BJ (cell line): ENCODE results near the gene MPPED2. TPM values are rescaled to one million over a fixed set of nuclear protein-coding genes. Genes with fewer than 3 reads are reported as not detected.

Source experiments
- CTCF ChIA-PET: fragments of 350-600 bp; formaldehyde crosslinking; extraction: SDS; loops from one replicate; lab custom pipeline; 2021; ENCODE audit warnings: antibody characterized with exemption, inconsistent platforms; lab: Yijun Ruan, JAX
- POLR2A ChIA-PET: fragments of 300-600 bp; sonication (Branson Sonifier 250); formaldehyde crosslinking; extraction: SDS; loops from one replicate; lab custom pipeline; 2021; ENCODE audit warnings: antibody characterized with exemption; lab: Charles Lee
- DNase-seq: peaks from one replicate; pipeline ENCODE4 v3.0.0-alpha.2; 2011; ENCODE audit warnings: low read depth
- H3K27me3 ChIP-seq: 2 replicates; pipeline ENCODE4 v1.6.0; 2011; ENCODE audit warnings: low read length; ENCODE audit not compliant: control insufficient read depth, insufficient read depth
- H3K36me3 ChIP-seq: 2 replicates; pipeline ENCODE4 v1.5.1; 2011; ENCODE audit warnings: low read length; ENCODE audit not compliant: control insufficient read depth, insufficient read depth
- H3K4me3 ChIP-seq: 2 replicates; pipeline ENCODE4 v1.5.1; 2011; ENCODE audit warnings: low read depth, mild to moderate bottlenecking, control low read depth, low read length
- polyA plus RNA-seq: library from polyadenylated mRNA; depleted of rRNA; stranded (reverse); fragments of >200 nt; gene quantifications from 2 replicates; pipeline ENCODE4 v1.2.3, GENCODE V29; 2011
- TF ChIP-seq, protein P1 (sequence below): IDR thresholded peaks from 2 replicates; pipeline ENCODE4 v1.5.1; 2011; ENCODE audit warnings: low read depth, mild to moderate bottlenecking, control low read depth, inconsistent platforms, low read length, moderate library complexity; ENCODE audit not compliant: insufficient read depth

The MPPED2 gene
- polyA plus RNA-seq, 1 experiment = not detected

DNA sequence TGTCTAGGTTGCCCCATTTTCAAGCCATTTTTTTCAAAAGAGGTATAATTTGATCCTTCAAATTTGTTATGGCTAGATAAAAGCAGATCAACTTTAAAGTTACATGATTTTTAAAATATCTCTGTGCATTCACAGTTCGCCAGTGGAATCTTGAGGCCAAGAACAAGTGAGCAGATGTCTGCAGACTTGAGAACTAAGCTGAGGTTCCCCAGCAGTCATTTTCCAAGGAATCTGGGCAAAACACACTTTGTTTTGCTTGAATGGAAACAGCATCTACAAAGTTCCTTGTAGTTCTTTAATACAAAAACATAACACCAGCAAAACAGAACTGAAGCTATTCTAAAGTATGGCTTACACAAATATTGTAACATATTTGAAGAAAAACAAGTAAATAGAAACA, 7.7 kb downstream of the MPPED2 start:
- TF ChIP-seq, protein P1, sequence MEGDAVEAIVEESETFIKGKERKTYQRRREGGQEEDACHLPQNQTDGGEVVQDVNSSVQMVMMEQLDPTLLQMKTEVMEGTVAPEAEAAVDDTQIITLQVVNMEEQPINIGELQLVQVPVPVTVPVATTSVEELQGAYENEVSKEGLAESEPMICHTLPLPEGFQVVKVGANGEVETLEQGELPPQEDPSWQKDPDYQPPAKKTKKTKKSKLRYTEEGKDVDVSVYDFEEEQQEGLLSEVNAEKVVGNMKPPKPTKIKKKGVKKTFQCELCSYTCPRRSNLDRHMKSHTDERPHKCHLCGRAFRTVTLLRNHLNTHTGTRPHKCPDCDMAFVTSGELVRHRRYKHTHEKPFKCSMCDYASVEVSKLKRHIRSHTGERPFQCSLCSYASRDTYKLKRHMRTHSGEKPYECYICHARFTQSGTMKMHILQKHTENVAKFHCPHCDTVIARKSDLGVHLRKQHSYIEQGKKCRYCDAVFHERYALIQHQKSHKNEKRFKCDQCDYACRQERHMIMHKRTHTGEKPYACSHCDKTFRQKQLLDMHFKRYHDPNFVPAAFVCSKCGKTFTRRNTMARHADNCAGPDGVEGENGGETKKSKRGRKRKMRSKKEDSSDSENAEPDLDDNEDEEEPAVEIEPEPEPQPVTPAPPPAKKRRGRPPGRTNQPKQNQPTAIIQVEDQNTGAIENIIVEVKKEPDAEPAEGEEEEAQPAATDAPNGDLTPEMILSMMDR = no peak
- Histone ChIP-seq H3K27me3 (peaks cover 2% of the 10 kb centered on the region; the same call in 1 of the 2 replicates), H3K4me3 (no peak overlapping the region), H3K36me3 (no peaks in the 10 kb centered on the region)
- no peak for DNase-seq
- ChIA-PET CTCF (interaction anchor here (0.8 kb wide), 1 partner anchor 279 kb away, joined by 3 read pairs; no protein-coding TSS in a partner anchor), POLR2A (no interaction called here)

DNA sequence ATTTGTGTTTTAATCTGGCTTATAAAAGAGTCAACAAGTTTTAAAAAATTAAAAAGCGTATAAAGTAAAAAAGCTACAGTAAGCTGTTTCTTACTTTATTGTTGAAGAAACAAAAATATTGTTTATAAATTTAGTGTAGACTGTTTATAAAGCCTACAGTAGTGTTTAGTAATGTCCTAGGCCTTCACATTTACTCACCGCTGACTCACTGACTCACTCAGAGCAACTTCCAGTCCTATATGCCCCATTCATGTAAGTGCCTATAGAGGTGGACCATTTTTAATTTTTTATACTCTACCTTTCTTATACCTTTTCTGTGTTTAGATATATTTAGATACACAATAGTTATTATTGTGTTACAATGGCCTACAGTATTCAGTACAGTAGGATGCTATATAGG, 12.2 kb downstream of the MPPED2 start:
- no peak for DNase-seq
- Histone ChIP-seq H3K4me3 (no peak overlapping the region), H3K36me3 (no peaks in the 10 kb centered on the region), H3K27me3 (no peaks in the 10 kb centered on the region)
- ChIA-PET POLR2A (no interaction called here), CTCF (no interaction called here)
- TF ChIP-seq, protein P1 = no peak

DNA sequence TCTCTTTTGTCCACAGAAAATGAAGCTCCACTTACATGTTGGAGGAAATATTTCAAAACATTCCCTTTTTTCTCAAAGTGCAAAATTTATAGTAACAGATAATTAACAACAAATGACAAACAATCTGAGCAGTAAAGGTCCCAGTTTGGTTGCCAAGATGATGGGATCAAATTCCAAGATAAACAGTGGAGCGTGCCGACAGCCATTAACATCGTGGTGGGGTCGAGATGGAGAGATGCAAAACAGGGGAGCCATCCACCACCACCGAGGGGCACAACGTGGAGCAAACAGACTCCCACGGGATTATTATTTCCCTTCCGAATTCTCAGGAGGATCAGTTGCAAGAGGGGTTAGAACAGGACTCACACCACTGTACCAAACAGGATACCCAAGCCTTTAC, 17.2 kb downstream of the MPPED2 start:
- no peaks in the 10 kb centered on the region for H3K36me3 ChIP-seq
- DNase-seq = no peak
- TF ChIP-seq, protein P1 = no peak
- no peak overlapping the region for H3K4me3 ChIP-seq
- ChIA-PET CTCF (no interaction called here), POLR2A (no interaction called here)
- no peaks in the 10 kb centered on the region for H3K27me3 ChIP-seq

DNA sequence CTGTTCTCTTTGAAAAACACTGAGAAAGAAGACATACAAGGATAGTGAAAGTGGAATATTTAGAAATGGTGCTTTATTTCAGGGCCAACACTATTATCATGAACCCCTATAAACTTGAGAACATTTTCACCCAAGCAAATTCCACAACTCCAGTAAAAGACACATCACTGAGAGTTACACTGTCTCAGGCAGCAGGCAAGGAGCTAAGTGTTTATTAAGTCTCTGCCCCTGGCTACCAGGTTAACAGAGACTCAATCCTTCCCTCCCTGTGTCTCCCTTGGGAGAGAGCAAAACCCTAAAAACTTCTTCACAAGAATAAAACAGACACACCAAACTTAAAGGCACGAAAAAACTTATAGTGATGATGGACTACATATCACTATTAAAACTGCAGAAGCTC, 18.5 kb downstream of the MPPED2 start:
- H3K36me3 ChIP-seq = no peaks in the 10 kb centered on the region
- TF ChIP-seq, protein P1 = no peak
- CTCF ChIA-PET = no interaction called here
- DNase-seq = no peak
- H3K27me3 ChIP-seq = no peaks in the 10 kb centered on the region
- POLR2A ChIA-PET = no interaction called here
- H3K4me3 ChIP-seq = no peak overlapping the region

DNA sequence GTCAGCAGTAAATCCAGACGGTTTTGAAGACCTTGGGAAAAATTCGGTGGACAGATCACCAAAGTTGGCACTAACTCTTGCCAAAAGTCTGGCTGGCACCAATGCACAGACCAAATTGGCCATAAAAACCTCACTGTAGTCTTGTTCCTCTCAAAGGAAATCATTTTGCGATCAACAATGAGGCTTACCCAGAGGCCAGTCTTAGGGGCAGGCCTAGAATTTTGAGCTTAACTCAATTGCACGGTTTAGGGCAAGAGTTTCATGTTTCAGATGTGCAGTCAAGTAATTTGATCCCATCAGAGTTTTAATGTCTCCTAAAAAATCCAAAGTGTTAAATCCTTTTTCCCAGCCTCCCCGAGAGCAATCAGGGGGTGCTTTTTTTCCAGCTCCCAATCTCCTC, 19.0 kb downstream of the MPPED2 start:
- ChIA-PET CTCF (no interaction called here), POLR2A (no interaction called here)
- DNase-seq = no peak
- TF ChIP-seq, protein P1 = no peak
- Histone ChIP-seq H3K4me3 (no peak overlapping the region), H3K36me3 (no peaks in the 10 kb centered on the region), H3K27me3 (no peaks in the 10 kb centered on the region)
